SU-DHL-6 (cell line): Measurements from ENCODE around the gene NRP1.
"Not testable (repeated sequence)": the region's sequence is repeated elsewhere in the genome, so short reads cannot be mapped to it uniquely, and the experiment has no call there.

Source experiments
- H2AFZ ChIP-seq: fragments of 200-600 bp; sonication (generic); 2 replicates; pipeline ENCODE4 v1.6.1; 2014; ENCODE audit warnings: low read depth, mild to moderate bottlenecking, moderate library complexity, mixed read lengths, antibody characterized with exemption, low read length; ENCODE audit not compliant: severe bottlenecking
- H3F3A ChIP-seq: fragments of 200-600 bp; shearing (Covaris generic); 2 replicates; pipeline ENCODE4 v1.6.0; 2016; ENCODE audit warnings: antibody characterized with exemption, mild to moderate bottlenecking; ENCODE audit not compliant: insufficient read depth
- H3K27ac ChIP-seq: fragments of 200-600 bp; sonication (generic); 2 replicates; pipeline ENCODE4 v1.5.1; 2016; ENCODE audit warnings: low read depth, mild to moderate bottlenecking, low read length, moderate library complexity, mixed read lengths
- H3K27me3 ChIP-seq: fragments of 200-600 bp; sonication (generic), shearing (Covaris generic); 2 replicates; pipeline ENCODE4 v1.6.0; 2014; ENCODE audit warnings: mild to moderate bottlenecking, low read length
- H3K36me3 ChIP-seq: fragments of 200-600 bp; sonication (generic); 2 replicates; pipeline ENCODE4 v1.6.1; 2014; ENCODE audit warnings: mild to moderate bottlenecking, low read length, mixed read lengths
- H3K4me2 ChIP-seq: fragments of 300-600, 200-600 bp; shearing (Covaris generic), sonication (generic); 2 replicates; pipeline ENCODE4 v1.6.0; 2014; ENCODE audit warnings: low read length, low read depth, mild to moderate bottlenecking; ENCODE audit not compliant: poor library complexity, severe bottlenecking
- H3K4me3 ChIP-seq: fragments of 200-600 bp; sonication (generic); 2 replicates; pipeline ENCODE4 v1.5.1; 2014; ENCODE audit warnings: antibody characterized with exemption, low read length, mild to moderate bottlenecking, mixed read lengths; ENCODE audit not compliant: insufficient read depth, poor library complexity, severe bottlenecking
- H3K79me2 ChIP-seq: fragments of 200-600 bp; sonication (generic); 2 replicates; pipeline ENCODE4 v1.6.1; 2014; ENCODE audit warnings: mild to moderate bottlenecking, low read length, moderate library complexity; ENCODE audit not compliant: insufficient read depth
- H3K9ac ChIP-seq: fragments of 200-600 bp; sonication (generic); 2 replicates; pipeline ENCODE4 v1.7.0; 2014; ENCODE audit warnings: mild to moderate bottlenecking, low read length
- H3K9me2 ChIP-seq: fragments of 200-600 bp; sonication (generic); replicated peaks from 2 replicates; pipeline ENCODE4 v1.6.1; 2014; ENCODE audit warnings: low read length; ENCODE audit not compliant: insufficient read depth
- H3K9me3 ChIP-seq: fragments of 200-600 bp; sonication (generic); 2 replicates; pipeline ENCODE4 v1.6.1; 2014; ENCODE audit warnings: low read length, mixed read lengths; ENCODE audit not compliant: insufficient read depth
- H4K20me1 ChIP-seq: fragments of 200-600 bp; sonication (generic); 2 replicates; pipeline ENCODE4 v1.6.1; 2014; ENCODE audit warnings: low read depth, mild to moderate bottlenecking, antibody characterized with exemption, low read length, moderate library complexity, mixed read lengths
- CTCF ChIP-seq: fragments of 200-600 bp; sonication (generic); IDR thresholded peaks from one replicate; pipeline ENCODE4 v1.5.1; 2017; ENCODE audit warnings: antibody characterized with exemption, mild to moderate bottlenecking, low read length, moderate library complexity; ENCODE audit not compliant: insufficient read depth, poor library complexity, severe bottlenecking
- EZH2phosphoT487 ChIP-seq: fragments of 200-600 bp; sonication (generic), shearing (Covaris generic); conservative IDR thresholded peaks from 2 replicates; pipeline ENCODE4 v1.6.1; 2018; ENCODE audit warnings: mild to moderate bottlenecking, antibody characterized with exemption, low read length, moderate library complexity, mixed read lengths

The NRP1 gene

GRCh38 chr10:33301097-33301789 is 33.2 kb downstream of the NRP1 start:
- Histone ChIP-seq H4K20me1 (no peaks in the 10 kb centered on the region), H3F3A (no peaks in the 10 kb centered on the region), H2AFZ (no peak overlapping the region), H3K9me3 (no peaks in the 10 kb centered on the region), H3K27me3 (no peaks in the 10 kb centered on the region), H3K4me2 (no peak overlapping the region), H3K79me2 (no peaks in the 10 kb centered on the region), H3K9me2 (no peaks in the 10 kb centered on the region), H3K36me3 (no peaks in the 10 kb centered on the region), H3K27ac (no peak overlapping the region), H3K9ac (no peak overlapping the region), H3K4me3 (no peak overlapping the region)
- TF ChIP-seq EZH2phosphoT487 = no peak
- TF ChIP-seq CTCF = no peak

GRCh38 chr10:33300544-33300943 is 33.9 kb downstream of the NRP1 start:
- not testable (repeated sequence) for H4K20me1 ChIP-seq, H3K4me2 ChIP-seq, H3K4me3 ChIP-seq, H3K27ac ChIP-seq, H3K27me3 ChIP-seq, H3K9ac ChIP-seq, H3K9me3 ChIP-seq, H3K79me2 ChIP-seq, H3F3A ChIP-seq, H3K36me3 ChIP-seq, H2AFZ ChIP-seq, H3K9me2 ChIP-seq

- H3K9ac ChIP-seq = no peak overlapping the region
- TF ChIP-seq EZH2phosphoT487 (no peak), CTCF (no peak)
- no peaks in the 10 kb centered on the region for H3K9me3 ChIP-seq
- H3K79me2 ChIP-seq = no peaks in the 10 kb centered on the region
- H3K36me3 ChIP-seq = no peaks in the 10 kb centered on the region
- H4K20me1 ChIP-seq = no peaks in the 10 kb centered on the region
- no peak overlapping the region for H2AFZ ChIP-seq
- no peaks in the 10 kb centered on the region for H3K9me2 ChIP-seq
- H3K27me3 ChIP-seq = no peaks in the 10 kb centered on the region
- no peak overlapping the region for H3K4me3 ChIP-seq
- H3F3A ChIP-seq = no peaks in the 10 kb centered on the region
- H3K4me2 ChIP-seq = no peak overlapping the region
- no peak overlapping the region for H3K27ac ChIP-seq
Measured at GRCh38 chr10:33298893-33299292, 35.6 kb downstream of the NRP1 start.

- H3K79me2 ChIP-seq = no peaks in the 10 kb centered on the region
- TF ChIP-seq CTCF (no peak), EZH2phosphoT487 (no peak)
- H2AFZ ChIP-seq = no peak overlapping the region
Measured at GRCh38 chr10:33298110-33298509, 36.4 kb downstream of the NRP1 start.

More at GRCh38 chr10:33298110-33298509, 36.4 kb downstream of the NRP1 start:
- Histone ChIP-seq H3F3A (no peaks in the 10 kb centered on the region), H3K27ac (no peak overlapping the region), H3K9ac (no peak overlapping the region), H3K4me3 (no peak overlapping the region), H3K9me3 (no peaks in the 10 kb centered on the region), H3K36me3 (no peaks in the 10 kb centered on the region), H3K4me2 (no peak overlapping the region), H3K27me3 (no peaks in the 10 kb centered on the region), H4K20me1 (no peaks in the 10 kb centered on the region), H3K9me2 (no peaks in the 10 kb centered on the region)
